ENCODE data around the gene POU5F1.

DNA sequence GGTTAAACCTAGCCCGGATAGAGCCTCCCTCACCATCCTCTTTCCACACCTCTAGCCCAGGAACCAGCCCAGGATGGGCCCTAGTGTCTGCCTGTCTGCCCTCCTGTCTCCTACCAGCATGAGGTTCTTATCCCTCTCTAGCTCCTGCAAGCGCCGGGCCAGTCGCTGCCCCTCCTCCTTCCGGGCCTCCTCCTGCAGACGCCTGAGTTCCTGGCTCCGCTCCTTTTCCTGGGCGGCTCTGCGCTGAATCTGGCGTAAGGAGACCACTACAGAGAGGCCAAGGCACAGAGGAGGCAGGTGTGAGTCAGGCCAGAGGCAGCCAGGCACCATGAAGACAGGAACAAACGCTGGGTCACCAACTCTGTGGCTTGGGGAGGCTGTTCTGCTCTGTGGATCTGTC is 27.3 kb downstream of the POU5F1 start:
- TF ChIP-seq, protein P1, sequence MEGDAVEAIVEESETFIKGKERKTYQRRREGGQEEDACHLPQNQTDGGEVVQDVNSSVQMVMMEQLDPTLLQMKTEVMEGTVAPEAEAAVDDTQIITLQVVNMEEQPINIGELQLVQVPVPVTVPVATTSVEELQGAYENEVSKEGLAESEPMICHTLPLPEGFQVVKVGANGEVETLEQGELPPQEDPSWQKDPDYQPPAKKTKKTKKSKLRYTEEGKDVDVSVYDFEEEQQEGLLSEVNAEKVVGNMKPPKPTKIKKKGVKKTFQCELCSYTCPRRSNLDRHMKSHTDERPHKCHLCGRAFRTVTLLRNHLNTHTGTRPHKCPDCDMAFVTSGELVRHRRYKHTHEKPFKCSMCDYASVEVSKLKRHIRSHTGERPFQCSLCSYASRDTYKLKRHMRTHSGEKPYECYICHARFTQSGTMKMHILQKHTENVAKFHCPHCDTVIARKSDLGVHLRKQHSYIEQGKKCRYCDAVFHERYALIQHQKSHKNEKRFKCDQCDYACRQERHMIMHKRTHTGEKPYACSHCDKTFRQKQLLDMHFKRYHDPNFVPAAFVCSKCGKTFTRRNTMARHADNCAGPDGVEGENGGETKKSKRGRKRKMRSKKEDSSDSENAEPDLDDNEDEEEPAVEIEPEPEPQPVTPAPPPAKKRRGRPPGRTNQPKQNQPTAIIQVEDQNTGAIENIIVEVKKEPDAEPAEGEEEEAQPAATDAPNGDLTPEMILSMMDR (conservative IDR thresholded peaks at IDR 0.05; ENCODE audit: low read depth, low read length): no peak
- no peak for TF ChIP-seq EZH2 (IDR thresholded peaks at IDR 0.05; ENCODE audit: low read length, unreplicated experiment)
